H4 (cell line): ENCODE results near the gene PARP6. TPM values are rescaled to one million over a fixed set of nuclear protein-coding genes. Genes with fewer than 3 reads are reported as not detected.

Source experiments
- DNase-seq: peaks from one replicate; pipeline ENCODE4 v3.0.0-alpha.2; 2015; ENCODE audit warnings: low spot score
- total RNA-seq: library from RNA; depleted of rRNA; stranded (reverse); fragments of >200 nt; shearing (Covaris generic); gene quantifications from 2 replicates; pipeline ENCODE4 v1.2.3, GENCODE V29; 2014

PARP6 gene
- total RNA-seq, 1 experiment from 2014 or later: 19.0 TPM

DNA sequence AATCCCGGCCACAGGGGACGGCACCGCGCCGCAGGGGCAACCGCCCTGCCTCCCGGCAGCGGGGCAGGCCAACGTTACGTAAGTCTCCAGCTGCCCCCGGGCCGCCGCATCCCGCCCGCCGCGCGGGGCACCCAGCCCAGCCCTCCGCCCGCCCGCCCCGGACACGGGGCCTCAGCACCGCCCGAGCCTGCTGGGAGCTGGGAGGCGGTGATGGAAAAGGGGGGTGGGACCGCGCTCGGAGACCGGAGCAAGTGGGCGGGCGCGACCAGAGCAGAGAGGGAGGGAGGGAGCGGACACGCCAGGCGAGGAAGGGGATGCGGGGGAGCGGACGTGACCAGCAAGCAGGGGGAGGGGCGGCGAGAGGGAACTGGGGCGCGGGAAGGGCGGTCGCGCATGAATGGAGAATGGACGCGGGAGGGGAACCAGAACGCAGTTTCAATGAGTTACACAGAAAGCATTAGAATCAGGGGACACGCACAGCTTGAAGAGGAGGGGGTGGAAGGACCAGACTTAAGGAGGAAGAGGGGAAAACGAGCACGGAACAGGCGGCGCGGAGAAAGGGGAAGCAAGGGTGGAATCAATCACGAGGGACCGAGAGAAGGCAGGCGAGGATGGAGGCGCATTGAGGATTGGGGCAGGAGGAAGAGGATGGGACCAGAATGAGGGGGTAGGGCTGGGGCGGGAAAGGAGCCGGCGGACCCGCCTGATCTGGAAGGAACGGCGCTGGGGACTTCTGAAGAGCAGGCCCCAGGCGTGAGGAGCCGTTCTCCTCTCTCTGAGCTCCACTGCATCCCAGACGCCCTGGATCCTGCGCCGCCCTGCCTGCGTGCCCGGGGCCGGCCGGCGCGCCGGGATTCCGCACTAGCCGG is 41.9 kb downstream of the PARP6 start:
- peak; percentile 88 for DNase-seq

DNA sequence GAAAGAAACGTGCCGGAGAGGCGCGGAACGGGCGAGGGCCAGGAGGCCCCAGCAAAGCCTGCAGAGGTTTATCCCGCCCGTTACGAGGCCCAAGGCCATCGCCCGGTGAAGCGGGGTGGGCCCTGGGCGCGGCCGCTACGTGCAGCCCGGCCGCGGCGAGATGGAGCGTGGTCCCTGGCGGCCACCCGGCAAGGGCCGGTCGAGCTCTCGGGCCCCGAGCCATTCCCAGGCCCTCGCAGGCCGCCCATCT is 42.5 kb downstream of the PARP6 start:
- no peak for DNase-seq

DNA sequence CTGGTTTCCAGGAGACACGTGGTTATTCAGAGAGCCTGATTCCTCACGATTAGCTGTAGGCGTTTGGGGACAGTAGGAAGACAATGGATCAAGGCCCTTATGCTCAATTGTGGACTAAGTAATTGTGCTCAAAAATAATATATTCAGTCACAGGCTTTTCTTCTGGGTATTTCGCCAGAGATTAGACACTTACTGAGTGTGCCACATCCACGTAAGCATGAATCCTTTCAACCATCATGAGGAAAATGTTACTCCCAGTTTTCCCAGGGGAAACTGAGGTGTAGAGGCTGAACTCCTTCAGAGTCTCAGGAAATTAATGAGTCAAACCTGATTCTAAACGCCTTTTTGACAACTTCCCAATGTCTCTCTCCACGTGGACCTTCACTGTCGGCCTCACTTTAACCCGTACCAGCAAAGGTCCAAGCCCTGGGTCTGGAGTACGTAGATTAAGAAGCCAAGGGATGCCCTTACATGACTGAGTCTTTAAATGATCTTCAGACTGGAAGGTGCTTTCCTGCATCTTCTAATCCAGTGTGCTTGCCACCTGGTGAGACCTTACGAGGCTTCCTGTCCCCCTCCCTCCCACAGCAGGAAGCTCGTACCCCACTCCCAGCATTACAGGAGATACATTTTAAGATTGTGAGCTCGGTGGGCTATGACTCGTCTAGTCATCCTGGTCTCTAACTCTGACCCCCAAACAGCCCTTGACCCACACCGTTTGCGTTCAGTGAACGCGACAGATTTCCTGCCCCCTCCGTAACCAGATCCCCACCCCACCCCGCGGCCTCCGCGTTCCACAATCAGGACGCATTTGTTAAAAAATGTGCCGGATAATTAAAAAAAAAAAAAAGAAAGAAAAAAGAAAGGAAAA is 43.0 kb downstream of the PARP6 start:
- no peak for DNase-seq

DNA sequence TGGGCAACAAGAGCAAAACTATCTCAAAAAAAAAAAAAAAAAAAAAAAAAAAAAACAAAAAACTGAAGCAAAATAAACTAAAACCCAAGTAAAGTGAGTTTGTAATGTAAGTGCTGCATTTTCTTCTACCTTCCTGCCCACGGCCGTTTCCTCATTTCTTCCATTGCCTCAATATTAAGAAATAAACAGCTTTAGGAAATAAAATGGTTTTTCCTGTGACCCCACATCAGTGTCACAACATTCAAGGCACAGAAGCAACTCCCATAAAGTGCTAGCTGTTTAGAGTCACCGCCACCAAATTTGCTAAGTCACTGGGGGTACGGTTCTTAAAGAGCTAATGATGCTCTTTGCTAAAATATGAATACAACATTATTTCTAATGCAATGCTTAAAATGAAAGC is 44.6 kb downstream of the PARP6 start:
- DNase-seq: no peak

DNA sequence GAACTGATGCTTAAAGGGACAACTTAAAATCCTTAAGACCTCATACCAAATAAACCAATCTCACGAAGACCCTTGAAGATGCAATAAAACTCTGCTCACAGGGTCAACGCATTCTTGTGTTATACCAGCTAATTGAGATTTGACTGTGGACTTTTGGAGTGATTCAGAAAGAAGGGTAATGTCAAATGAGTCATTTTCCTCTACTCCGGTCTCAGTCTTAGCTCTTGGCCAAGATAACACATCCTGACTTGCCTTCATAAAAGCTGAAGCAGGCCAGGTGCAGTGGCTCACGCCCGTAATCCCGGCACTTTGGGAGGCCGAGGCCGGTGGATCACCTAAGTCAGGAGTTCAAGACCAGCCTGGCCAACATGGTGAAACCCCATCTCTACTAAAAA is 45.2 kb downstream of the PARP6 start:
- peak; percentile 53 for DNase-seq

DNA sequence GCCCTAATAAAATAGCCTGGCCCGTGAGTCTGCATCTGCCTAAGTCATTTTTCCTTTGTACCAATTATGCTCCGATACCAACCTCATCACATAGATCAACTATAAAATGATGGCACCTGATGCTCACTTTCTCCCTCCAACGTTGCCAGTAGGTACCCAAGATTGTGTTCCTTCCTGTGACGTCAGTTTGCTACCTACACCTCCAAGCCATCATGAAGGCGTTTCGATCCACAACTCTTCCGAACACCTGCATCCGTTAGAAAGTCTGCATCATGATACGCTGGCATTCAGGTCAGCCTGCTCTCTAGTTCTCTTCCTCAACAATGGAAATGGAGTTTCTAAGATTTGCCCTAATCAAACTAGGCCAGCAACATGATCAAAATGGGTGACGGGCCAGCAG is 49.1 kb downstream of the PARP6 start:
- DNase-seq: no peak

DNA sequence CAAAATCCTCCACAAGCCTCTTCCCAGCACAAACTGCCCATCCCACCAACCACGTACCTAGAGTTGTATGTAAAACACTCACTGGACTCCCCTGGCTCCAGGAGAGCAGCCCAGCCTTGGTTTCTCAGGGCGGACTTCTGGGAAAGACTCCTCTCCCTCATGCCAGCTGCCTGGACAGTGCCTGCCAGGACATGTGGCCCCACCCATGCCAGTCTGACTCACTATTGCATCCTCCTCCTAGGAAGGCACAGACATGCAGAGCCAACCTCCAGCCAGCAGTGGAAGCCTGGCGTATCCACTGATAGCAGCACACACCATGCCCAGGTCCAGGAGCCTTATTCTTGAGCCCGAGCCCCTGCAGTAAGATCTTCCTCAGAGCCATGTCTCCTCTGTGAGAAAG is 50.0 kb downstream of the PARP6 start:
- peak; percentile 68 for DNase-seq

DNA sequence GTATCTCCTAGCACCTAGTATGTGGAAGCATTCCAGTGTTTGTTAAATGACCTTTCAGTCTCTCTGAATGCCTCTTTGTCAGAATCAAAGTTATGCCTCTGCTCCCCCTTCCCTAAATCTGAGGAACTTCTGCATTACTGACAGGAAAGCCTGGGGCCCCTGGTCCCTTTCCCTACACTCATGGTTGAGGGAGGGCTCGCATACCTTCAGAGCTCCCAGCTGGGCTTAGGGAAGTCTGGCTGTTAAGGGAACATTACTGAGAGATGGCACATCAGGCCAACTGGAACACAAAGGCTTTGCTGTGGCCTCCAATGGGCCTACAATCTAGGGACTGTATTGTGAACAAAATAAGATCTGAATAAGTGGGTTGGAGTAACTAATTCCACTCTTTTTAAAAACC is 51.7 kb downstream of the PARP6 start:
- DNase-seq: no peak

DNA sequence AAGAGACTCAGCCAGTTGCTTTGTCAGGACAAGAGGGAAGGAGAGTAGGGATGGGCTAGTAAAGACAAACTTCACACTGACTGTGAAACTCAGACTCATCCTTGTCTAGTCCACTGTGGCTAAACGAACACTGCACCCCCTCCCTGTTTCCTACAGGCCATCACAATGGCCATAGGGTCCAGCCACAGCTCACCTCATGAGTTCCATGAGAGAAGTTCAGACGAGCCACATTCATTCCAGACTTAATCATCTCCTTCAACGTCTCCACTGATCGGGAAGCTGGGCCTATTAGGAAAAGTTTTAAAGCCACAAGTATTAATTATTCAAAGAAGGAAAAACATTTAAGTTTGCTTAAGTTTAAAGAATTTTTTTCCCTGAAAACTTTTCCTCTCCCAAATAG is 55.1 kb downstream of the PARP6 start:
- DNase-seq: no peak

DNA sequence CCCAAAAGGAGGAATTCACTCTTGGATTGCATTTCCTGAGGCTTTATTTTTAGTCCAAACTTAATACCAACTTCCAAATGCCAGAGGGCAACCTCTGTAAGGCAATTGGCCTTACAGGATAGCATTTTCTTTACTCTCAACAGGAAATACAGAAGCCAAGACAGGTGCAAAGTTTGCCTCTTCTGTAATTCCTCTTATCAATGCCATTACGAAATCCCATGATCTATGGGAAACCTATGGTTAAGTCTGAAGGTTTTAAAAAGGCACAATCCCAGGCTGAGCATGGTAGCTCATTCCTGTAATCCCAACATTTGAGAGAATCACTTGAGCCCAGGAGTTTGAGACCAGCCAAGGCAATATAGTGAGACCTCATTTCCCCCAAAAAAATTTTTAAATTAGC is 56.3 kb downstream of the PARP6 start:
- DNase-seq: no peak

DNA sequence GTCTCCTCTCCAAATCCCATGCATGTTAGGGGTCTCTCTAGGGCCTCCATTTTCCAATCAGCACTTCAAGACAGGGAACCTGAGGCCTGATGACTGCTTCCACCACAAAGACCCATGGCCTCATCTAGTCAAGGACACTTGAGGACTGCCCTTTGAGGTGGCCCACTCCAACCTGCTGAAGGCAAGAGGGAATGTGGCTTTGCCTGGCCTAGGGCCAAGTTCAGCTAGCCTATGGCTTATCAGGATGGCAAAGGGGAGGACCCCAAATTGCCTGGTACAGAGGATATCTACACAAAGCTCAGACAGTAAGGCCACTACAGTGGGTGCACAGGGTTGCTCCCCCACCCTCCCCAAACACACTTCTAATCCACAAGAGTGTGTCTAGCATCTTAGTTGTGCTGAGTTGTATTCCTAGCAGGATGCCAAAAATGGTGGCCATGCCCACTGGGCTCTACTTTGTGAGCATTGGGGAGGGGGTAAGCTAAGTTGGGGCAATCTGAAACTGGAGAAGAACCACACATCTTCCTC is 64.7 kb downstream of the PARP6 start:
- DNase-seq: peak; percentile 20

DNA sequence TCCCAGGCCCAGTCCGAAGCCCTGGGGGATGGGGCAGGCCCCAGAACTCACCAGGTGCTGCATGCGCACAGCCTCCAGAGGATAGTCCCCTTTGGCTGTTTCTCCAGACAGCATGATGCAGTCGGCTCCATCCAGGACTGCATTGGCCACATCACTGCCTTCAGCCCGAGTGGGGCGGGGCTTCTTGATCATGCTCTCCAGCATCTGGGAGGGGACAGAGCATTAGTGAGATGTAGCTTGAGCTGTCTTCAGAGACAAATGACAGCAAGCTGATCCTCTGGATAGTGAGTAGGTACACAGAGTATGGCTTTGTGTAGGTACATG is 65.7 kb downstream of the PARP6 start:
- DNase-seq: no peak

DNA sequence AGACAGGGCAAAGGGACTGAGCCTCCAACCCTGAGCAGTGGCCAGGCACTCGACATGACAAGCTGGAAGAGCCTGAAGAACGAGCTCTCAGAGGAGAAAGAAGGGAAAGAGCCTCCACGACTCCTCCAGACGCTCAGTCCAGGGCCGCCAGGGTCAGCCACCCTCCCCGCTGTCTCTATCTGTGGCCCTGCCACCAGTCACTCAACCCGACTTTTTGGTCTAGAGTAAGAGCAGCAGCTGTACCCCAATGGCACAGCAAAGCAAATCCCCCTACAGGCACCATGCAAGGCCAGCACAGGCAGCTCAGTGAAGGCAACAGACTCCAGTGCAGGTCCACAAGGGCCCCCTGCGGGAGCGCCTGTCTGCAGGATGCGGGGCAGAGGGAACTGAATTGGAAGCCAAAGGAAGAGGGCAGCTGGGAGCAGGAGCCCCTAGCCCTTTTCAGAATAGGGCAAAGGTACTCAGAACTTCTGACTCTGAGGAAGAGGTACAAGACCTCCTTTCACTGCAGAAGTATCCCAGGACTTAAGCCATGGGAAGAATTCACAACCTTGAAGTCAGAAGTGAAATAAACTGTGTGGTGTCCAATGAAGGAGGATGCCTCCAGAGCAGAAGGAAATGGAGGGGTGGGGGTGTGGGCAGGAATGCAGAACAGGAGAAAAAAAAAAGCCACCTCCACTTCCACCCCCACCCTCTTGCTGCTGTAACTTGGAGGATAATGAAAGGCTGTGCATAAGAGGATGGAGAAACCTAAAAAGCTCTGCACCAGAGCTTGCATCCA is 66.3 kb downstream of the PARP6 start:
- no peak for DNase-seq

DNA sequence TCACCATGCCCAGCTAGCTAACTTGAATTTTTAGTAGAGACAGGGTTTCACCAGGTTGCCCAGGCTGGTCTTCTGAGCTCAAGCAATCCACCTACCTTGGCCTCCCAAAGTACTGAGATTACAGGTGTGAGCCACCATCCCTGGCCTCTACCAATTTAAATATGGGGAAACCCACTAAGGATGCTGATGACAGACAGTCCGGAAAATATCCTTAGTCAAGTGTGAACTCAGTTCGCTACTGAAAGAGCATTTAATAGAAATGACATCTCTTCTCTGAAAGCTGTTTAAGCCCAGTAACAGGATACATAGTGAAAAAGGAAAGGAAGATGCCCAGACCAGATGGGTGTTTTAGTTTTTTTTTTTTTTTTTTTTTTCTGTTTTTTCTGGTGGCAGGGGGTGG is 67.1 kb downstream of the PARP6 start:
- DNase-seq: no peak

DNA sequence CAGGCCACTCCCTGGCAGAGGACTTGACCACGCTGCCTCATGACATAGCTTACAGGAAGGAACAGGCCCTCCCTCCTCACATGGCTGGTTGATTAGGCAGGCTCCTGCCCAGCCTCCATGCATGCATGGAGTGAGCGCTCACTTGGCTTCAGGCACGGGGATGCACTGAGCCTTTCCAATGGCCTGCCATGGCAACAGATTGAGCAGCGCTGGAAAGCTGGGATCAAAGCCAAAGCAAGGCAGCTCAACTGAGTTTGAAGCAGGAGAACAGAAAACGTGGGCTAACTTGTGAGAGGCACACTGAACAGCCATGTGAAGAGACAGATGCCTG is 68.9 kb downstream of the PARP6 start:
- DNase-seq: peak; percentile 74

DNA sequence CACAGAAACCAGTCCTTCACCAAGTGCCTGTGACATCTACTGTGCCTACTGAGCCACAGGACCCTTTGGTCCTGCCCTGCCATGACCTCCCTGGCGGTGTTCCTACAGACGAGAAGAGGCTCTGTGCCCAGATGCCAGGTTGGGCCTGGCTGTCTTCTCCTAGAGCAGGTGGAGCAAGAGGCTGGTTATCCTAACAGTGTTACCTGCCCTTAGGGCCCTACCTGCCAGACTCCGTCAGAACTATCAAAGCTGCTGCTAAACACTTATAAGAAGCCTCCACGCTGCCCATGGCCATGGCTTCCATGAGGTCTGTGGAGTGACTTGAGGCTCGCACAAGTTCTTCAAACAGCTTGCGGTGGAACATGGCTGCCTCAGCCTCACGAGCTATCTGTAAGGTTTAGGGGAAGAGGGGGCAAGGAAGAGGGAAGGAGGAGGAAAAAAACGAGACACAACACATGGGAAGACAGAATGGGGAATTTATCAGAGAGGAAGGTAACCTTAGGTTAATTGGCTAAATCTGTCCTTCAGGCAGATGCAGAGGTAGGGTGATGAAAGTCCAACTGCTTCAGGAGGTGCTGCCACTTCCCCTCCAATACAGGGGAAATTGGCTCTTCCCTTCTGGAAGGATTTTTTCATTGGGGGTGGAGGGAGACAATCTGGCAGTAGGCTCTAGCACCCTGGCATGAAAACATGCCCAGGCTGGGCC is 69.4 kb downstream of the PARP6 start:
- no peak for DNase-seq

DNA sequence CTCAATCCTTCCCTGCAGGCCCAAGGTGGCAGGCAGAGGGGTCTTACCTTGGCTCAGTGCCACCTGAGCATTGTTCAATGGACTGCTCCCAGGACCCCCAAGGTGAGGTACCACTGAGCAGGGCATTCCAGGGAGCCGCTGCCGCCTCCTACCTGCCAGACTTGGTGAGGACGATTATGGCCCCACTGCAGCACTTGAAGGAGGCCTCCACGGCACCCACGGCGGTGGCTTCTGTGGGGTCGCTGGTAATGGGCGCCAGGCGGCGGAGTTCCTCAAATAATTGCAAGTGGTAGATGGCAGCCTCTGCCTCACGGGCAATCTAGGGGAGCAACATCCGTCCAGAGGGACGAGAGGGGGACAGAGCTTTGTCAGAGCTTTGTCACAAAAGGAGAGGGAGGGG is 70.1 kb downstream of the PARP6 start:
- no peak for DNase-seq

DNA sequence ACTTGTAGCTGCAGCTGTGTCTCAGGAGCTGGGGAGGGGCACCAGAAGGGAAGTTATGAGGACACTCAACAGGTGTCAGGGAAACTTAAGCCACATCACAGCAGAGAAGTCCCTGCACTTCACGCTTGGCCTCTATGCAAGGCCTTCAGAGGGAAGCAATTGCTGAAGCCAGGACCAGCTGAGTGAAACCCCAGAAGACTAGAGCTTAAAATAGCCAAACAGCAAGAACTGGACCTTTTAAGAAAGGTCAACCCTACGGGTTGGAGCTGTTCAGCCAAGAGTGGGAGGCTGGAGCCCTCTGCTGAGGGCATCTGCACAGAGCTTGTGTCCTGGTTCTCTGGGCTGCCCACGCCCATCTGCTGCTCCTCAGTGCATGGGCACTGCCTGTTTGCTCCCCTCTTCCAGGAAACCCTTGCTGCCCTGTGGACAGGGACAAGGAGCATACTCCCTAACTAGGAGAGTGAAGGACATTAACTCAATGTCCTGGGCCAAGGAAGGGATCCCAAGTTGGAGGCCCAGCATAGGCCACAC is 70.9 kb downstream of the PARP6 start:
- DNase-seq: no peak

DNA sequence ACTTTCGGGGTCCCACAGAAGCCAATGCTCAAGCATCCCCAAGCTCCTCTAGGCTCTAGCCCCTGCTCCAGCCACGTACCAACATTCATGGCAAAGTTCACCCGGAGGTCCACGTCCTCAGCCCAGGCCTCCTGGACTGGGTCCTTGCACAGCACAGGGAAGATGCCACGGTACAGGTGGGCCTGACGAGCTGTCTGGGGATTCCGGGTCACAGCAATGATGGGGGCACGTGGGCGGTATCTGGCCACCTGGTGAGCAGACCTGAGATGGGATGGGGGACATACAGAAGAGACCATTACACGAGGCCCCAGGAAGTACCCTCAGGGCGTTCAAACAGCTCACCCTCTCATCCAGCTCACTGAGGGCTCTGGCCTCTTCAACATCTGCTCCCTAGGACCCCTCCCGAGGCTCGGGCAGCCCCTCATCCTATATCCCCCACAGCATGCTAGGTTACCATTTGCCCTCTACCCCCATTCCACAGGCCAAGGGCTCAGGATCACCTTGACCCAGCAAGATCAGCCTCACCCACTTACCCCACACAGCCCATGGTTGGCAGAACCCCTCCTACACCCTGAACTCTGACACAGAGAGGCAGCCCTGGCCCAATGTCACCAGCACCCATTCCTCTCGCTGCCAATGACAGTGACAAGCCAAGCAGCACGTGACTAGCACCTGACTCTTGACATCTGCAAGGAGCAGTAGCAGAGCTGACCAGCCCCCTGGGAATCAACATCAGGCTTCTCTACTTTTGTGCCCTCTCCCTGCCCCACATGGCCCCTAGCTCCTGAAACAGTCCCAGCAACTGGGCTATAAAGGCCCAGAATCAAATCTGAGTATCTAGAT is 71.7 kb downstream of the PARP6 start:
- DNase-seq: peak; percentile 9

DNA sequence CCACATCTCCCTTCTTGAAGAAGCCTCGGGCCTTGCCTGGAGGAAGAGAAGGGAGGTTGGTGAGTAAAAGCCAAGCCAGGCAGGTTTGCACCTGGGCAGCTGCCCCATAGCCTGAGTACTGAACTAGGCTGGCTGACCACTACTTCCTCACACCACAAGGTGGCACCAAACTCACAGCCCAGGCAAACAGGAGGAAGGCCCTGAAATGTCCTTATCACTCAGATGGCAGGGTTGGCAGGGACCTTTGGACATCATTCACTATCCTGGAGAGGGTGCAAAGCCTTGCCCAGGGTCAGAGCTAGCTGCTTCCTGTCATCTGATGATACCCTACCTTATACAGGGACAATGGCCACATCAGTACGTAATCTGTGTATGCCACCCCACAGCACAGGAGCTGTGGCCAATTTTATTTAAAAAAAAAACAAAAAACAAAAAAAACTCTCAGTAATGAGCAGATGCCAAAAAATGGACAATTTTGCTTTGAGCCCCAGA is 72.6 kb downstream of the PARP6 start:
- DNase-seq: peak; percentile 77

DNA sequence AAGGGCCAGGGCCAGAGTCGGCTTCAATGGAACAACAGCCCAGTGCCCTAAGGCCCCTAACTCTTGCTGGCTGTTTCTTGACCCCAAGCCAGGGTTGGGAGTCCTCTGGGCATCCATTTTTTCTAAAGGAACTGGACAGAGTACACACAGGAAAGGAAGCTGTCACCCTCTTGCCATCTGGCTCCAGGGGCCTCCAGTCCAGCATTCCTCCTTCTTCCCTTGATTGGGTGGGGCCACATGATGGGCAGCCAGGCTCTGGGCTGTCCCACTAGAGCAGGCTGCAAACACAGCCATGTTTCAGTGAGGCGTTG is 73.2 kb downstream of the PARP6 start:
- no peak for DNase-seq
